ENCODE results near the gene DUSP5.
"Not testable (repeated sequence)": the region's sequence is repeated elsewhere in the genome, so short reads cannot be mapped to it uniquely, and the experiment has no call there.

Gene DUSP5

DNA sequence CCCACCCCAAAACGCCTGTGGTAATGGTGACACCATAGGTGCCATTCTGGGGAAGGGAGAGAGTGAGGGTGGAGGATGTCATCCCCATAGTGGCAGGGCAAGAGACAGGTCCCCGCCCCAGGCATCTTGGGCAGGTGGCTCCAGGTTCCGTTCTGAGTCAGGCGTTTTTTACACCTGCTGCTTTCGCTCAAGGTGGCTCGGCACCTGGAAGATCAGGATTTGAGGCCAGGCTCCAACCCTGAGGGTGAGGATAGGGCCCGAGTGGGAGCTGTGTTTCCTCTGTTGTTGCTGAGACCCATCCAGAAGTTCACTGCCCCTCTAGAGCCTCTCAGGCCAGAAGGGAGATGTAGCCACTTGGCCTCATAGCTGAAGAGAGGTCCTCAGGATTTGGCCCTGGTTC, 36.6 kb upstream of the DUSP5 start:
- no peak overlapping the region for H3K4me3 ChIP-seq (ENCODE audit: low read depth in 1 of 2, low read length in 2 of 2)
- H3K27ac ChIP-seq (ENCODE audit: low read depth, low read length): no peak overlapping the region
- H3K9ac ChIP-seq (ENCODE audit: low read depth in 1 of 2, low read length in 2 of 2): no peak overlapping the region

DNA sequence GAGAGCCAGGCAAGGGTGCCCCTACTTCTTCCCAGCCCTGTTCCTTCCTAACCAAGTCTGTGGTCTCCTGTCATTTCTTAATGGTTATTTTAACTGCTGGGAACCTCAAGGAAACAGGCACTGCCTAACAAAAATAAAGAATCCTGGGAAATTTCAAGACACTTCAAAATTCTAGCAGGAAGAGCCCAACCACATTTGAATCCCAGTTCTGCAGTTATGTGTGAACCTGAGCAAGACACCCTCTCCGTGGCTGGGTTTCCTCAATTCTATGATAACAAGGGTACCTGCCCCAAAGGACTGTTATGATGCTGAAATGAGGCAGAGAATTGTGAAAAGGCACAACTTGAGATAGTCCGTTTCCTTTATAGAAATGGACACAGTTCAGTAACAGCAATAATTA, 36.2 kb upstream of the DUSP5 start:
- no peak overlapping the region for H3K9ac ChIP-seq (ENCODE audit: low read depth in 1 of 2, low read length in 2 of 2)
- no peaks in the 10 kb centered on the region for H3K9me3 ChIP-seq (ENCODE audit: control insufficient read depth in 1 of 2, low read length in 2 of 2)
- H3K36me3 ChIP-seq (ENCODE audit: control insufficient read depth in 1 of 2, insufficient read depth in 2 of 2, low read length in 2 of 2): no peaks in the 10 kb centered on the region
- H3K27ac ChIP-seq (ENCODE audit: low read depth, low read length): no peak overlapping the region
- H3K27me3 ChIP-seq (ENCODE audit: control insufficient read depth in 1 of 2, insufficient read depth in 2 of 2, low read length in 2 of 2): no peaks in the 10 kb centered on the region
- no peak overlapping the region for H3K4me3 ChIP-seq (ENCODE audit: low read depth in 1 of 2, low read length in 2 of 2)
- H3K4me1 ChIP-seq (ENCODE audit: control insufficient read depth in 1 of 2, insufficient read depth in 2 of 2, low read length in 2 of 2): peaks cover 0 to 9% of the 10 kb centered on the region in 2 donors

More for the DNA sequence above, 36.6 kb upstream of the DUSP5 start:
- H3K9me3 ChIP-seq (ENCODE audit: control insufficient read depth in 1 of 2, low read length in 2 of 2): no peaks in the 10 kb centered on the region
- H3K4me1 ChIP-seq (ENCODE audit: control insufficient read depth in 1 of 2, insufficient read depth in 2 of 2, low read length in 2 of 2): peaks cover under 1 to 9% of the 10 kb centered on the region in 2 donors
- H3K27me3 ChIP-seq (ENCODE audit: control insufficient read depth in 1 of 2, insufficient read depth in 2 of 2, low read length in 2 of 2): no peaks in the 10 kb centered on the region
- H3K36me3 ChIP-seq (ENCODE audit: control insufficient read depth in 1 of 2, insufficient read depth in 2 of 2, low read length in 2 of 2): no peaks in the 10 kb centered on the region

DNA sequence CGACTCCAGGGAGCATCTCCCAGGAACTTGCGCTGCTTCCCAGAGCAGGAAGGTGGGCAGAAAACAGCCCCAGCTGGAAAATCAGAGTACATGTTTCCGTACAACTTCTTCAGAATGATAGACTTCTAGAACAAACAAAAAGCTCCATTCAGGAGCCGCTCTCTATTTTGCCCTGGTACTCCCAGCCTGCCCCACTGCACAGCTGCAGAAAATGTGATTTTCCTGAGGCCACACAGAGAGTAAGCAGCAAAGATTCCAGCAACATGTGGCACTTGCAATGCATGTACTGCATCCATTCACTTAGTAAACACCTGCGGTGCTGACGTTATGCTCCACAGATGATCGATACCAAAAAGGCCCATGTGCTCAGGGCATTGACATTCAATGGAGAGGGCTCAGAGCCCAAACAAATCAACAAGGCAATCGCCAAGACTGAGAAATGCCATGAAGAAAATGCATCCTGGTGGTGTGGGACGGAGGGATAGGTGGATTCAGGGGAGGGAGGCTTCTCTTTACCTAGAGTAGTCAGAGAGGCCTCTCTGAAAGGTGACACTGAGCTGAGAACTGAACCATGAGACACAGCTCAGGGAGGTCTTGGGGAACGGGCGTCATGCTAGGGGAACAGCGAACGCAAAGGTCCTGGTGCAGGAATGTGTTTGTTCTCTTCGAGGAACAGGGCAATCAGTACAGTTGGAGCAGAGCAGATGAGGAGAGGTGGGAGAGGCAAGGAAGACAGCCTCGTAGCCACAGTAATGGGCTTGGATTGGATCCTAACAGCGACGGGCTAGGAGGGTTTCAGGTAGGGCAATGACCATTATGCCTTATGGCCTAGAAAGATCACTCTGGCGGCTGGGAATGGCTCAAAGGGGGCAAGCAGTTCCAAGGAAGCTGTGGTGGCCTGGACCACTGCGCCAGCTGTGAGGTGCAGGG, 35.3 kb upstream of the DUSP5 start:
- Histone ChIP-seq H3K27ac (ENCODE audit: low read depth, low read length) (no peak overlapping the region), H3K4me1 (ENCODE audit: control insufficient read depth in 1 of 2, insufficient read depth in 2 of 2, low read length in 2 of 2) (peaks cover 0 to 9% of the 10 kb centered on the region in 2 donors), H3K9ac (ENCODE audit: low read depth in 1 of 2, low read length in 2 of 2) (no peak overlapping the region), H3K36me3 (ENCODE audit: control insufficient read depth in 1 of 2, insufficient read depth in 2 of 2, low read length in 2 of 2) (no peaks in the 10 kb centered on the region), H3K27me3 (ENCODE audit: control insufficient read depth in 1 of 2, insufficient read depth in 2 of 2, low read length in 2 of 2) (no peaks in the 10 kb centered on the region), H3K4me3 (ENCODE audit: low read depth in 1 of 2, low read length in 2 of 2) (no peak overlapping the region), H3K9me3 (ENCODE audit: control insufficient read depth in 1 of 2, low read length in 2 of 2) (no peaks in the 10 kb centered on the region)

DNA sequence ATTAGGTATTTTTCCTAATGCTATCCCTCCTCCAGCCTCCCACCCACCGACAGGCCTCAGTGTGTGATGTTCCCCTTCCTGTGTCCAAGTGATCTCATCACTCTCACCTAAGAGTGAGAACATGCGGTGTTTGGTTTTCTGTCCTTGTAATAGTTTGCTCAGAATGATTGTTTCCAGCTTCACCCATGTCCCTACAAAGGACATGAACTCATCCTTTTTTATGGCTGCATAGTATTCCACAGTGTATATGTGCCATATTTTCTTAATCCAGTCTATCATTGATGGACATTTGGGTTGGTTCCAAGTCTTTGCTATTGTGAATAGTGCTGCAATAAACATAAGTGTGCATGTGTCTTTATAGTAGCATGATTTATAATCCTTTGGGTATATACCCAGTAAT, 29.4 kb upstream of the DUSP5 start:
- H3K27me3 ChIP-seq (ENCODE audit: control insufficient read depth in 1 of 2, insufficient read depth in 2 of 2, low read length in 2 of 2); H3K4me1 ChIP-seq (ENCODE audit: control insufficient read depth in 1 of 2, insufficient read depth in 2 of 2, low read length in 2 of 2); H3K4me3 ChIP-seq (ENCODE audit: low read depth in 1 of 2, low read length in 2 of 2); H3K9me3 ChIP-seq (ENCODE audit: control insufficient read depth in 1 of 2, low read length in 2 of 2); H3K9ac ChIP-seq (ENCODE audit: low read depth in 1 of 2, low read length in 2 of 2); H3K36me3 ChIP-seq (ENCODE audit: control insufficient read depth in 1 of 2, insufficient read depth in 2 of 2, low read length in 2 of 2); H3K27ac ChIP-seq (ENCODE audit: low read depth, low read length): not testable (repeated sequence)

DNA sequence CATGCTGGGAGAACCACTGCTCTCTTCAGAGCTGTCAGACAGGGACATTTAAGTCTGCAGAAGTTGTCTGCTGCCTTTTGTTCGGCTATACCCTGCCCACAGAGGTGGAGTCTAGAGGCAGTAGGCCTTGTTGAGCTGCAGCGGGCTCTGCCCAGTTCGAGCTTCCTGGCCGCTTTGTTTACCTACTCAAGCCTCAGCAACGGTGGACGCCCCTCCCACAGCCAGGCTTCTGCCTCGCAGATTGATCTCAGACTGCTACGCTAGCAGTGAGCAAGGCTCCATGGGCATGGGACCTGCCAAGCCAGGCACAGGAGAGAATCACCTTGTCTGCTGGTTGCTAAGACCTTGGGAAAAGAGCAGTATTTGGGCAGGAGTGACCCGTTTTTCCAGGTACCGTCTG, 27.2 kb upstream of the DUSP5 start:
- H3K9me3 ChIP-seq (ENCODE audit: control insufficient read depth in 1 of 2, low read length in 2 of 2); H3K4me1 ChIP-seq (ENCODE audit: control insufficient read depth in 1 of 2, insufficient read depth in 2 of 2, low read length in 2 of 2); H3K4me3 ChIP-seq (ENCODE audit: low read depth in 1 of 2, low read length in 2 of 2); H3K27me3 ChIP-seq (ENCODE audit: control insufficient read depth in 1 of 2, insufficient read depth in 2 of 2, low read length in 2 of 2); H3K9ac ChIP-seq (ENCODE audit: low read depth in 1 of 2, low read length in 2 of 2); H3K27ac ChIP-seq (ENCODE audit: low read depth, low read length); H3K36me3 ChIP-seq (ENCODE audit: control insufficient read depth in 1 of 2, insufficient read depth in 2 of 2, low read length in 2 of 2): not testable (repeated sequence)

DNA sequence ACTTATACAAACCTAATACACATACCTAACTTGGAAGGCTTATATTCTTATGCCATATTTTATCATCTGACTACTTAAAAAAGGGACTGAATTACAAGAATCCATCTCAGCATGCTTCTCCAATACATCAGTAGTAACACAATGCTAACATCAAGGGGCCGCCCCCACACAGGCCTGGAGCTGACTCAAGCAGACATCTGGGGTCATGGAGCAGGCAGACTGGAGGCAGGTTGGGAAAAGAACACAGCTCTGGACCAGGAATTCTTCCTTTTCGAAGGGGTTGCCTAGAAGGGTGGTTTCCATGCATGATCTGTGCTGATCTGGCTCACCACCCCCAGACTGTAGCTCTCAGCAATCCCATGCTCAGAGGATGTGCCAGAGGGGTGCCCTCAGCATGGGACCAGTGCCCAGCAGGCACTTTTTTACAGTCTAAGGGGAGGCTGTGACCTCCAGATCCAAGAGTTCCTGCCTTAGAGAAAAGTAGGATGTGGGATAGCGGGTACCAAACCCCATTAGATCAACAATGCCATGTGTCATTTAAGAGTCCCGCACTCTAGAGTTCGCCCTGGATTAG, 26.1 kb upstream of the DUSP5 start:
- no peak overlapping the region for H3K4me3 ChIP-seq (ENCODE audit: low read depth in 1 of 2, low read length in 2 of 2)
- no peaks in the 10 kb centered on the region for H3K4me1 ChIP-seq (ENCODE audit: control insufficient read depth in 1 of 2, insufficient read depth in 2 of 2, low read length in 2 of 2)
- H3K36me3 ChIP-seq (ENCODE audit: control insufficient read depth in 1 of 2, insufficient read depth in 2 of 2, low read length in 2 of 2): no peaks in the 10 kb centered on the region
- H3K27ac ChIP-seq (ENCODE audit: low read depth, low read length): no peak overlapping the region
- no peaks in the 10 kb centered on the region for H3K9me3 ChIP-seq (ENCODE audit: control insufficient read depth in 1 of 2, low read length in 2 of 2)
- no peaks in the 10 kb centered on the region for H3K27me3 ChIP-seq (ENCODE audit: control insufficient read depth in 1 of 2, insufficient read depth in 2 of 2, low read length in 2 of 2)
- no peak overlapping the region for H3K9ac ChIP-seq (ENCODE audit: low read depth in 1 of 2, low read length in 2 of 2)

DNA sequence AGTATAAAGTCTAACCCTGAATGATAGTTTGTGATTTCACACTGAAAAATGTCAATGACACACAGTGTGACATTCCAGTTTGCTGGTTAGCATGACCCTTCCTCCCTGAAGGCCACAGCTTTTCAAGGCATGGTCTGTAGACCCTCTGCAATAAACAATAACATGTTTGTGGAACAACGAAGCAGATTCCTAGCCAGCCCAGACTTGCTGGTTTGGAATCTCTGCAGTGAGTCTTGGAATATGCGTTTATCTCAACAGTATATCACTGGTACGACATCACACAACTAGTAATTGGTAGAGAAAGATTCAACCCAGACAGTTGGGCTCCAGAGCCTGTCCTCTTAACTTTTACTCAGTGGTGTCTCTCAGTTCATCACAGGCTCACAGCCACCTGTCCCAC, 23.7 kb upstream of the DUSP5 start:
- Histone ChIP-seq H3K36me3 (ENCODE audit: control insufficient read depth in 1 of 2, insufficient read depth in 2 of 2, low read length in 2 of 2) (no peaks in the 10 kb centered on the region), H3K9me3 (ENCODE audit: control insufficient read depth in 1 of 2, low read length in 2 of 2) (no peaks in the 10 kb centered on the region), H3K9ac (ENCODE audit: low read depth in 1 of 2, low read length in 2 of 2) (no peak overlapping the region), H3K27me3 (ENCODE audit: control insufficient read depth in 1 of 2, insufficient read depth in 2 of 2, low read length in 2 of 2) (no peaks in the 10 kb centered on the region), H3K4me3 (ENCODE audit: low read depth in 1 of 2, low read length in 2 of 2) (no peak overlapping the region), H3K4me1 (ENCODE audit: control insufficient read depth in 1 of 2, insufficient read depth in 2 of 2, low read length in 2 of 2) (no peaks in the 10 kb centered on the region), H3K27ac (ENCODE audit: low read depth, low read length) (no peak overlapping the region)

DNA sequence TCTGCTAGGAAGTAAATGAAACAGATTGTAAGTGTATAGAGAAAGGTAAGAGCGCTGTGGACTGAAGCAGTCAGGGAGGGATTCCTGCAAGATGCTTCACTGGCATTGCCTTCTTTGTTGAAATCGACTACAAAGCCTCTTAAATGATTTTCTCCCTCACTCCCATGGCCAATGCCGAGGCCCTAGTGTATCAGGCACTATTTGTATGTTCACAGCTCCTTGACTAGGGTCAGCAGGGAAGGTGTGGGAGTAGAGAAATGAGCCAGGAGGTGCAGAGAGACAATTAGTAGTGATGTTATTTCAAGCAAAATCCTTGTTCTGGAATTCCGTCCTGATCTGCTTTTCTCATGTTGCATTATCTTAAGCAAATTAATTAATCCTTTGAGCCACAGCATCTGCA, 22.9 kb upstream of the DUSP5 start:
- no peak overlapping the region for H3K27ac ChIP-seq (ENCODE audit: low read depth, low read length)
- H3K36me3 ChIP-seq (ENCODE audit: control insufficient read depth in 1 of 2, insufficient read depth in 2 of 2, low read length in 2 of 2): no peaks in the 10 kb centered on the region
- H3K9ac ChIP-seq (ENCODE audit: low read depth in 1 of 2, low read length in 2 of 2): no peak overlapping the region
- no peak overlapping the region for H3K4me3 ChIP-seq (ENCODE audit: low read depth in 1 of 2, low read length in 2 of 2)
- H3K9me3 ChIP-seq (ENCODE audit: control insufficient read depth in 1 of 2, low read length in 2 of 2): no peaks in the 10 kb centered on the region
- no peaks in the 10 kb centered on the region for H3K4me1 ChIP-seq (ENCODE audit: control insufficient read depth in 1 of 2, insufficient read depth in 2 of 2, low read length in 2 of 2)
- H3K27me3 ChIP-seq (ENCODE audit: control insufficient read depth in 1 of 2, insufficient read depth in 2 of 2, low read length in 2 of 2): no peaks in the 10 kb centered on the region

DNA sequence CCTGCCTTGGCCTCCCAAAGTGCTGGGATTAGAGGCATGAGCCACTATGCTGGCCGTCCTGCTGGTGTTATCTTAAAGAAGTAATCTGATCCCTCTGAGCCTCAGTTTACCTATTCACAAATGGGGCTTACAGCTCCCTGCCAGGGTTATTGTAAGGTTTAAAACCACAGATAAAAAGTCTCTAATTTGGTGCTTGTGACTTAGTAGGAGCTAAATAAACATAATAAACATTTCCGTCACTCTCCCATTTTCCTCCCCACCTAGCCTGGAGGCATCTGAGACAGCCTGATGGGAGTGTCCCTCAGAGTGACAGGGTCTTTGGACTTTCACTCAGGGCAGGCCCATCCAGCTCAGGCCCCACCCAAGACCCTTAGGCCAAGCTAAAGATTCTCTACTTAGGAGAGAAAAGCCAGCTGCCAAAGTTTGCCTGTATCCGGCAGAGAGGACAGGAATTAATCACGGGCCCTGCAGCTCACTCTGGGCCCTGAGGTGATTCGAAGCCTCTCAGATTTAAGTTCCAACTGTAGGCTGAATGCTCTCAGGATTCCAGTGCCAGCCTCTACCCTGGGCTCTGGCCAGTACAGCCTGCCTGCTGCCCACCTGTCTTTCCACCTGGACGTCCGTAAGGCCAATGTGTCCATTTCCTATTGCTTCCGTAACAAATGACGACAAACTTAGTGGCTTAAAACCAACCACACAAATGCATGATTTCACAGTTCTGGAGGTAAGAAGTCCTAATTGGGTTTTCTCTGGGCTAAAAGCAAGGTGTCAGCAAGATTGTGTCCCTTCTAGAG, 21.8 kb upstream of the DUSP5 start:
- Histone ChIP-seq H3K4me1 (ENCODE audit: control insufficient read depth in 1 of 2, insufficient read depth in 2 of 2, low read length in 2 of 2) (no peaks in the 10 kb centered on the region), H3K9me3 (ENCODE audit: control insufficient read depth in 1 of 2, low read length in 2 of 2) (no peaks in the 10 kb centered on the region), H3K27me3 (ENCODE audit: control insufficient read depth in 1 of 2, insufficient read depth in 2 of 2, low read length in 2 of 2) (no peaks in the 10 kb centered on the region), H3K27ac (ENCODE audit: low read depth, low read length) (no peak overlapping the region), H3K36me3 (ENCODE audit: control insufficient read depth in 1 of 2, insufficient read depth in 2 of 2, low read length in 2 of 2) (no peaks in the 10 kb centered on the region), H3K4me3 (ENCODE audit: low read depth in 1 of 2, low read length in 2 of 2) (no peak overlapping the region), H3K9ac (ENCODE audit: low read depth in 1 of 2, low read length in 2 of 2) (no peak overlapping the region)

DNA sequence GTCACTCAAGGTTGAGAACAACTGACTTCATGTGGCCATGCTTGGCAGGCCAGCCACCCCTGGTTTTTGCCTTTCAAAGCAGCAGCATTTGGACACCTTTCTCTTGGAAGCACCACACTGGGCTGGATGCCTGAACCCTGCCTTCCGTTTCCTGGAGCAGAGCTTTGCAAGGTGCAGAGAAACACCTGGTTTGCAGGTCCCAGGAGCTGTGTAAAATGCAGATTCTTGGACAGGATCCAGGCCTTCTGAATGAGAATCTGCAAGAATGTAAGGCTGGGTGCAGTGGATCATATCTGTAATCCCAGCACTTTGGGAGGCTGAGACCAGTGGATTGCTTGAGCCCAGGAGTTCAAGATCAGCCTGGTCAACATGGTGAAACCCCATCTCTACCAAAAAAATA, 18.0 kb upstream of the DUSP5 start:
- Histone ChIP-seq H3K4me1 (ENCODE audit: control insufficient read depth in 1 of 2, insufficient read depth in 2 of 2, low read length in 2 of 2) (no peaks in the 10 kb centered on the region), H3K9me3 (ENCODE audit: control insufficient read depth in 1 of 2, low read length in 2 of 2) (no peaks in the 10 kb centered on the region), H3K9ac (ENCODE audit: low read depth in 1 of 2, low read length in 2 of 2) (no peak overlapping the region), H3K27me3 (ENCODE audit: control insufficient read depth in 1 of 2, insufficient read depth in 2 of 2, low read length in 2 of 2) (no peaks in the 10 kb centered on the region), H3K27ac (ENCODE audit: low read depth, low read length) (no peak overlapping the region), H3K4me3 (ENCODE audit: low read depth in 1 of 2, low read length in 2 of 2) (no peak overlapping the region), H3K36me3 (ENCODE audit: control insufficient read depth in 1 of 2, insufficient read depth in 2 of 2, low read length in 2 of 2) (no peaks in the 10 kb centered on the region)
